Measurements from ENCODE around the gene CANT1.
"Not testable (repeated sequence)": the region's sequence is repeated elsewhere in the genome, so short reads cannot be mapped to it uniquely, and the experiment has no call there.

CANT1 gene

GRCh38 chr17:78966123-78966813, 43.3 kb downstream of the CANT1 start:
- intact Hi-C loops (cut with DNase I; ENCODE audit: low total_unique reads): no loop called here
- DNase-seq: peak in 1 of 2 donors; percentile 47
- H3K4me3 ChIP-seq: no peak overlapping the region
- TF ChIP-seq, protein P1, sequence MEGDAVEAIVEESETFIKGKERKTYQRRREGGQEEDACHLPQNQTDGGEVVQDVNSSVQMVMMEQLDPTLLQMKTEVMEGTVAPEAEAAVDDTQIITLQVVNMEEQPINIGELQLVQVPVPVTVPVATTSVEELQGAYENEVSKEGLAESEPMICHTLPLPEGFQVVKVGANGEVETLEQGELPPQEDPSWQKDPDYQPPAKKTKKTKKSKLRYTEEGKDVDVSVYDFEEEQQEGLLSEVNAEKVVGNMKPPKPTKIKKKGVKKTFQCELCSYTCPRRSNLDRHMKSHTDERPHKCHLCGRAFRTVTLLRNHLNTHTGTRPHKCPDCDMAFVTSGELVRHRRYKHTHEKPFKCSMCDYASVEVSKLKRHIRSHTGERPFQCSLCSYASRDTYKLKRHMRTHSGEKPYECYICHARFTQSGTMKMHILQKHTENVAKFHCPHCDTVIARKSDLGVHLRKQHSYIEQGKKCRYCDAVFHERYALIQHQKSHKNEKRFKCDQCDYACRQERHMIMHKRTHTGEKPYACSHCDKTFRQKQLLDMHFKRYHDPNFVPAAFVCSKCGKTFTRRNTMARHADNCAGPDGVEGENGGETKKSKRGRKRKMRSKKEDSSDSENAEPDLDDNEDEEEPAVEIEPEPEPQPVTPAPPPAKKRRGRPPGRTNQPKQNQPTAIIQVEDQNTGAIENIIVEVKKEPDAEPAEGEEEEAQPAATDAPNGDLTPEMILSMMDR (IDR thresholded peaks at IDR 0.05): no peak
- no peaks in the 10 kb centered on the region for H3K27me3 ChIP-seq
- H3K36me3 ChIP-seq: peaks cover 0 to 38% (median 0%) of the 10 kb centered on the region in 3 donors
- no peaks in the 10 kb centered on the region for H3K9me3 ChIP-seq
- H3K27ac ChIP-seq: no peak overlapping the region
- peaks cover 0 to 6% (median 2%) of the 10 kb centered on the region in 4 donors for H3K4me1 ChIP-seq

DNA sequence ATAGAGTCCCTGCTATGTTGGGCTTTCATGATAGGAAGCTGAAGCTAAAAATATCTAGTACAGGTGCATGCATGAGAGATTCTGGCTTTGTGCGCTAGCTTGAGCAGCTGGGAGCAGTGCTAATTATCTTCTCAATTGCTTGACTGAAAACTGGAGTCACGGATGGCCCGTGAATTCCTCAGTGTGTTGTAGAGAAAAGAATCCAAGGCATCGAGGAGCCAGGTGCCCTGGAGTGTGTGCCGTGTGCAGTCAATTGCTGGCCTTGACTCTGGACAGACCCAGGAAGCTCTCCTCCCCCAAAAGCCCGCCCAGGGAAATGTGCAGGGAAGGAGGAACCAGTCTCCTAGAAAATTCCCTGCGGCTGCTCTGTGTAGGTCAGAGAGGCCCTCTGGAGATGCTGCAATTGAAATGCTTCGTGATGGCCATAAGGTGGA, 44.1 kb downstream of the CANT1 start:
- intact Hi-C loops (cut with DNase I; ENCODE audit: low total_unique reads): no loop called here
- Histone ChIP-seq H3K36me3 (peaks cover 0 to 38% (median 0%) of the 10 kb centered on the region in 3 donors), H3K27me3 (no peaks in the 10 kb centered on the region), H3K4me3 (no peak overlapping the region), H3K27ac (no peak overlapping the region), H3K4me1 (no peaks in the 10 kb centered on the region), H3K9me3 (no peaks in the 10 kb centered on the region)
- TF ChIP-seq, protein P1 (IDR thresholded peaks at IDR 0.05): no peak
- DNase-seq: no peak

DNA sequence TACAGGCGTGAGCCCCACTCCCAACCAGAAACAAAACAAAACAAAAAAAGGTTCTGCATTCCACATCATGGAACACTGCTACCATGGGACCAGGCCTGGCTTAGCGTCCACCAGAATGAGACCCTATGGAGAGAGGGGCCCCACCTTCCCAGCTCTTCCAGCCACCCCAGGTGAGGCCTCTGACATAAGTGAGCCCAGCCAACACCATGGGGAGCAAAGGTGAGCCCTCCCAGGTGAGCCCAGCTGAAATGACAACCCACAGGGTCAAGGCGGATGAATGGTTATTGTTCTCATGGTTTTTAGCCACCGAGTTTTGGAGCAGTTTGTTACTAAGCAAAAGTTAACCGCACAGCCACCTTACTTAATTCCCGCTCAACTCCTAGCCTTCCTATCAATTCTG, 46.2 kb downstream of the CANT1 start:
- Histone ChIP-seq H3K9me3 (no peaks in the 10 kb centered on the region), H3K36me3 (peaks cover 0 to 22% (median 0%) of the 10 kb centered on the region in 3 donors), H3K27me3 (no peaks in the 10 kb centered on the region), H3K27ac (no peak overlapping the region), H3K4me3 (no peak overlapping the region), H3K4me1 (no peaks in the 10 kb centered on the region)
- intact Hi-C loops (cut with DNase I; ENCODE audit: low total_unique reads): no loop called here
- TF ChIP-seq, protein P1 (IDR thresholded peaks at IDR 0.05): no peak
- no peak for DNase-seq

GRCh38 chr17:78962984-78963348, 46.6 kb downstream of the CANT1 start:
- H3K27ac ChIP-seq; H3K4me3 ChIP-seq; H3K9me3 ChIP-seq; intact Hi-C loops (cut with DNase I; ENCODE audit: low total_unique reads); H3K27me3 ChIP-seq; H3K4me1 ChIP-seq; DNase-seq: not testable (repeated sequence)
- H3K36me3 ChIP-seq: peaks cover 0 to 19% (median 0%) of the 10 kb centered on the region in 3 donors

- Histone ChIP-seq H3K4me3 (no peak overlapping the region), H3K4me1 (no peaks in the 10 kb centered on the region), H3K9me3 (no peaks in the 10 kb centered on the region), H3K27ac (no peak overlapping the region), H3K27me3 (no peaks in the 10 kb centered on the region), H3K36me3 (peaks cover 0 to 14% (median 0%) of the 10 kb centered on the region in 3 donors)
- TF ChIP-seq, protein P1 (IDR thresholded peaks at IDR 0.05): no peak
- intact Hi-C loops (cut with DNase I; ENCODE audit: low total_unique reads): no loop called here
- DNase-seq: no peak
These were observed 47.1 kb downstream of the CANT1 start for GRCh38 chr17:78962345-78962983.

GRCh38 chr17:78961571-78961970, 48.0 kb downstream of the CANT1 start:
- Histone ChIP-seq H3K4me3 (no peak overlapping the region), H3K9me3 (no peaks in the 10 kb centered on the region), H3K4me1 (peaks cover 0 to 4% (median 0%) of the 10 kb centered on the region in 4 donors), H3K27me3 (no peaks in the 10 kb centered on the region), H3K36me3 (peaks cover 0 to 5% (median 0%) of the 10 kb centered on the region in 3 donors), H3K27ac (no peak overlapping the region)
- intact Hi-C loops (cut with DNase I; ENCODE audit: low total_unique reads): no loop called here
- no peak for DNase-seq
- TF ChIP-seq, protein P1 (IDR thresholded peaks at IDR 0.05): no peak
